HG03097 (cell line): ENCODE data around the gene TLCD3A.

Source experiments
- ATAC-seq: cut with Tn5 transposase; IDR thresholded peaks from one replicate; pipeline ENCODE4 v1.9.1; 2021; ENCODE audit not compliant: unreplicated experiment, low FRiP score

TLCD3A gene

GRCh38 chr17:705863-706262 lies 26.5 kb upstream of the TLCD3A start:
- no peak for ATAC-seq

DNA sequence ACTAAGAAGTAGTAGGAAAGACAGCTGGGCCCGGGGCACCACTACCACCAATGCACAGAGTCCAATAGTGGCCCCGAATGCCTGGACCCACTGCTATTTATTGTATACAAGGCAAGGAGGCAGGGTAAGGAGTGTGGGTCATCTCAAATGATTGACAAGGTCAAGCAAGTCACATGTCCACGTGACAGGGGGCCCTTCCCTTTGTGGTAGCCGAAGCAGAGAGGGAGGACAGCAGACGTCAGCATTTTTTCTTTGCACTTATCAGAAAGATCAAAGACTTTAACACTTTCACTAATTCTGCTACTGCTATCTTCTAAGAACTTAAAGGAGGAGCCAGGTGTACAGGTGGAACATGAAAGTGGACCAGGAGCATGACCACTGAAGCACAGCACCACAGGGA lies 24.3 kb upstream of the TLCD3A start:
- no peak for ATAC-seq

- ATAC-seq, result no peak
Observed at GRCh38 chr17:718075-718474, 14.3 kb upstream of the TLCD3A start.

- ATAC-seq, result no peak
Observed at GRCh38 chr17:720706-721539, 11.5 kb upstream of the TLCD3A start.

- no peak for ATAC-seq
Observed at GRCh38 chr17:721540-721937, 10.9 kb upstream of the TLCD3A start.

GRCh38 chr17:725084-725483 lies 7.3 kb upstream of the TLCD3A start:
- ATAC-seq, result no peak

- ATAC-seq, result no peak
Observed at GRCh38 chr17:725746-726145, 6.7 kb upstream of the TLCD3A start.

GRCh38 chr17:726271-726919 lies 6.0 kb upstream of the TLCD3A start:
- no peak for ATAC-seq

GRCh38 chr17:728911-729310 lies 3.5 kb upstream of the TLCD3A start:
- no peak for ATAC-seq

- ATAC-seq, result peak; percentile 7
Observed at GRCh38 chr17:731644-732066, 741 bp upstream of the TLCD3A start.

DNA sequence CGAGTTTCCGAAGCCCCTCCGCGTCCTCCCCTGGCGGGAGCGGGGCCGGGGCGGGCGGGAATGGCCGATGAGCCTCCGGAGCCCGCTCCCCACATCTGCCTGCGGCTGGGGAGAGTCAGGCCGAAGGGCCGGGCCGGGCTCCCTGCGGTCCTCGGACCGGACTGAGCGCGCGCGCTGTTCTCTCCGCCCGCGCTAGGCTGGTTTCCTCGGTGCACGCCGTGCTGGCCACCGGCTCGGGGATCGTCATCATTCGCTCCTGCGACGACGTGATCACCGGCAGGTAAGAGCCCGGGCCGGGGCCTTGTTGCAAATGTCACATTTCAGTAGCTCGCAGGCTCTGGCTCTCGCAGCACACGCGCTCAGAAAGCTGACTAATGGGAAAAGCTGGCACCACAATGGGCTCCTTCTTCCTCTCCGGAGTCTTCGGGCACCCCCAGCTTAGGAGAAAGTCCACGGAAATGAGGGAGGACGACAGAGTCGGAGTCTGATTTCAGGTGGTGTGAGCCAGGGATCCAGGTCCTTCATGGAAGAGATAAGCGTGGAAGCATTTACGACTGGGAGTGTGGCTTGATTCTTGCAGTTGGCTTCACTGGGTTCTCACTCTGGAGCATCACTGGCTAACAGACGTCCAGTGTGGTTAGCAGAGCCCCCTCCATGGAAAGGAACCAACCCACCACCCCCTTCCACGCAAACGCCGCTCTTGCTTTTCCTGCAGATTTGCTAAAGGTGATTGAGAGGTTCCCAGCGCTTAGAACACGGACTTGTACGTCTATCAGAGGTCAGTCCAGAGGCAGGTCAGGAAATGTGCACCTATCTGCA lies 715 bp downstream of the TLCD3A start:
- ATAC-seq, result peak; percentile 22

DNA sequence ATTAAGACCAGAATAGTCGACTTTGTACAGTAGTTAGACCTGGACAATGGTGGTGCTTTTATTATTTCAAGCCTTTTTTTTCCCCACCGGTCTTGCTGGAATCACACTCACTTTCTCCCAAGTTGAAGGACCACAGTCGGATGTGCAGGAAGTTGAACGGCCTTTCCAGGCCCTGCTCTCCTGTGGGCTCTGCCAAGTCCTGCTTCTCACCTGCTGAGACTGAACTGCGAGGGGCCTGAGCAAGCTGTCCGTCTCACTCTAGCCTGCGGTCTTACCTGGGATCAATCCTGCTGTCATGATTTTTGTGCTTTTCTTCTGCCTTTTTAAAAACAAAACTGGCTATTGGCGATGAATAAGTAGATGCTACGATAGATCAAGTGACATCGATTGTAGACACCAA lies 1.3 kb downstream of the TLCD3A start:
- ATAC-seq, result no peak

DNA sequence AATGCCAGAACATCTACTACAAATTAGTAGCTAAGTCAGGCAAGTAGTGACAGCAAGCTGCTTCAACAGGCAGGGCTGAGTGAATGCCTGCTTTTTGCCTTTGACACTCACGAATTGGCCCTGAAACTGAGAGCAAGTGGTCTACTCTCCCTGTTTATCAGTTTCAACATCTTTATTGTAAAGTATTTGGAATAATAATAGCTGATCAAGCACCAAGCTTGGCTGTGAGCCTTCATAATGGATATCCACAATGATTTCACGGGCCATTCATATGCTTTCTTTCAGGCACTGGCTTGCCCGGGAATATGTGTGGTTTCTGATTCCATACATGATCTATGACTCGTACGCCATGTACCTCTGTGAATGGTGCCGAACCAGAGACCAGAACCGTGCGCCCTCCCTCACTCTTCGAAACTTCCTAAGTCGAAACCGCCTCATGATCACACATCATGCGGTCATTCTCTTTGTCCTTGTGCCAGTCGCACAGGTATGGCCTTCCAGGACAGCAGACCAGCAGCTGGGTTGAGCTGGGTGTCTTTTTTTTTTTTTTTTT lies 5.2 kb downstream of the TLCD3A start:
- ATAC-seq, result no peak

DNA sequence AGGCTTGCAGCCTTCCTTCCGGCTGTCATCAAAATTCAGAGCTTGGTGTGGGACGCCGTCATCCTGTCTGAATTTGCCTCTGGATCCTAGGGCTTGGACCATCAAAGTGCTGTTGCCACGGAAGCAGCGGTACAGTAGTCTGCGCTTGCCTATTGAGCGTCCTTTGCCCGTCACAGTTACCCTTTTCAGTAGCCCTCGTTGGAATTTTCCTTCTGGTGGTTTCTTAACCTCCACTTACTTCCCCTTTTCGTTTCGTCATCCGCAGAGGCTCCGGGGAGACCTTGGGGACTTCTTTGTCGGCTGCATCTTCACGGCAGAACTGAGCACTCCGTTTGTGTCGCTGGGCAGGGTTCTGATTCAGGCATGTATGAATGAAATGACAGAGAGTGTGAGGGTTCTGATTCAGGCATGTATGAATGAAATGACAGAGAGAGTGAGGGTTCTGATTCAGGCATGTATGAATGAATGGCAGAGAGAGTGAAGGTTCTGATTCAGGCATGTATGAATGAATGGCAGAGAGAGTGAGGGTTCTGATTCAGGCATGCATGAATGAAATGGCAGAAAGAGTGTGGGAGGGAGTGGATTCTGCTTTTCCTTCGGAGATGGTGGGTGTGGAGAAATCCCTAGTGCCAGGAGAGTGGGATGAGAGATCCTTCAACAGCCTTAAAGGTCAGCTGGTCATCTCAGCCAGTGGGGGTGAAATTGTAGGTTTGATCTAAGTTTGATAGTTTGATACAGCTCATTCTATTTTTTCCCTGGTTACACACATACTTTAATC lies 8.0 kb downstream of the TLCD3A start:
- ATAC-seq, result peak; percentile 67

DNA sequence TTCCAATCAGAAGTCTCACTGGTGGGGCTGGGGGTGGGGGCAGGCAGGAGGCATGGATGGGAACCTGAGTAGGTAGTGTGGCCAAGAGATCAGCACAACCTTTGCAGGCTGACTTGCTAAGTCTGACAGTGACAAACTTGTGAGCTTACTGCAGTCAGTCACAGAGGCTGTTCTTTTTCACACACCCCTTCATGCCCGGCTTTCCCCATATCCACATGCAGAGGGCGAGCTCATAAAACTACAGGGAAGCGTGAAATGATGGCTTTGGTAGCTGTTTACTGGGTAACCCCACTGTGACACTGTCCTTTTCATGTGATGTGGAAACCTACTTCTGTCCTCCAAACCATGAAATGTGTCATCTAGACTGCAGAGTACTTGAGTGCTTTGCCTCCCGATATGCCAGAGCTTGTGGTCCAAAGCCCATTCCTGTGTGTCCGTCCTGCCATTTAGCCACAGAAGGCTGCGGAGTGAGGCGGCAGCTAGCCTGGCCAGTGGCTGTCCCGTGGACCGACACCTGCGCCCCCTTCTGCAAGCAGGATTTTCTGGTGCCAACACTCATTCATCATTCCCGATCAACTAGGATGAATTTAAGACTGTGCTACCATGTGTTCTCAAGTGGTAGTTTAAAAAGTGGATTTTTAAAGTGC lies 9.9 kb downstream of the TLCD3A start:
- ATAC-seq, result no peak

- no peak for ATAC-seq
Observed at GRCh38 chr17:743139-743538, 10.7 kb downstream of the TLCD3A start.

DNA sequence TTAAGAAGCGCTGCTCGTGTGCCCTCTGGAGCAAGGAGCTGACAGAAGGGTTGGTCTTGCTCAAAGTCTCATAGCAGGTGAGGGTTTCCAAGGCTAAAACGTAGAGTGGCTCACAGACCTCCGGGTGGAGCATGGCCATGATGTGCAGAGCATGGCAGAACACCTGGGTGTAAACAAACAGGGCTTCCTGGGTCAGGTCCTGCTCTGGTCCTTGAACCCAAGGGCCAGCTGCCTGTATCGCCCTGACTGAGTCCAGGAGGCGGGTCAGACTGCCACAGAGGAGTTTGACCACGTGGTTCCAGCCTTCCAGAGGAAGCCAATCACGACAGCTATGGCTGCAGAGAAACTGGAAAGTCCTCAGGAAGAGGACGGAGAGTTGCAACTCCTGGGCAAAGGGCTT lies 12.5 kb downstream of the TLCD3A start:
- no peak for ATAC-seq

DNA sequence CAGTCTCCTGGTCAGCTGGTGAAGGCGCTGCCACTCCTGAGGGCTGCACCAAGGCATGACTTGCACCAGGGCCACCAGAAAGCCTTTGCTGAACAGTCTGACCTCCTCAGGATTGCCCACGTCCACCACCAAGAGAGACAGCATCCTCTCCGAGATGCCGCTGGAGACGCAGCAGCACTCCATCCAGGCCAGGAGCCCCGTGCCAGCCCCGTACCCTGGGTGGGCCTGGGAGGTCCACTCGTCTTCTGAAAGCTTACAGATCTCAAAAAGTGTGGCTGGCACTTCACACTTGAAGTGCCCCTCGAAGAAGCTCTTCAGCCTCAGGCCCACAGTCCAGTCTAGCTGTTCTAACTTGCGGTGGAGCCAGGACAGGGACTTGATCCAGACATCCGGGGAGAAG lies 13.0 kb downstream of the TLCD3A start:
- ATAC-seq, result no peak

DNA sequence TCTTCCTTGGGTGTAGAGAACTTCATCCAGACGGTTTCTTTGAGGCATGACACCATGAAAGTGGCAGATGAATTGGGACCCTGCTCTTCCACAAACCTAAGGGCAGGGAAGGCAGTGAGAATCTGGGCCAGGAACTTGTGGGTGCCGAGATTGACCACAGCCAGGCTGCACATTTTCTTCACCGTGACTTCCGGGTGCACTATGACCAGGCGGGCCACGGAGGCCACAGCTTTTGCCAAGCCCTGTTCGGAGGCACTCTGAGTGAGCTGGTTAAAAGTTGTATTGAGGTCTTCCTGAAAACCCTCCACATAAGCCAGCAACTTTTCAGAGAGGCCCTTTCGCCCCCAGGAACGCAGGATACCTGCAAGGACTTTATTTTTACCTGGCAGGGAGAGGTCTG lies 13.8 kb downstream of the TLCD3A start:
- ATAC-seq, result no peak
